IPS DF 4.7 (cell line): Measurements from ENCODE around the gene GTPBP6.

Source experiments
- DNase-seq: peaks from one replicate; pipeline ENCODE4 v3.0.0-alpha.2; 2013; ENCODE audit warnings: low spot score; ENCODE audit errors: extremely low read depth

The GTPBP6 gene, protein sequence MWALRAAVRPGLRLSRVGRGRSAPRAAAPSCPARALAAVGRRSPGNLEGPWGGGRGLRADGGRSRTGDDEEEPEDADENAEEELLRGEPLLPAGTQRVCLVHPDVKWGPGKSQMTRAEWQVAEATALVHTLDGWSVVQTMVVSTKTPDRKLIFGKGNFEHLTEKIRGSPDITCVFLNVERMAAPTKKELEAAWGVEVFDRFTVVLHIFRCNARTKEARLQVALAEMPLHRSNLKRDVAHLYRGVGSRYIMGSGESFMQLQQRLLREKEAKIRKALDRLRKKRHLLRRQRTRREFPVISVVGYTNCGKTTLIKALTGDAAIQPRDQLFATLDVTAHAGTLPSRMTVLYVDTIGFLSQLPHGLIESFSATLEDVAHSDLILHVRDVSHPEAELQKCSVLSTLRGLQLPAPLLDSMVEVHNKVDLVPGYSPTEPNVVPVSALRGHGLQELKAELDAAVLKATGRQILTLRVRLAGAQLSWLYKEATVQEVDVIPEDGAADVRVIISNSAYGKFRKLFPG

DNA sequence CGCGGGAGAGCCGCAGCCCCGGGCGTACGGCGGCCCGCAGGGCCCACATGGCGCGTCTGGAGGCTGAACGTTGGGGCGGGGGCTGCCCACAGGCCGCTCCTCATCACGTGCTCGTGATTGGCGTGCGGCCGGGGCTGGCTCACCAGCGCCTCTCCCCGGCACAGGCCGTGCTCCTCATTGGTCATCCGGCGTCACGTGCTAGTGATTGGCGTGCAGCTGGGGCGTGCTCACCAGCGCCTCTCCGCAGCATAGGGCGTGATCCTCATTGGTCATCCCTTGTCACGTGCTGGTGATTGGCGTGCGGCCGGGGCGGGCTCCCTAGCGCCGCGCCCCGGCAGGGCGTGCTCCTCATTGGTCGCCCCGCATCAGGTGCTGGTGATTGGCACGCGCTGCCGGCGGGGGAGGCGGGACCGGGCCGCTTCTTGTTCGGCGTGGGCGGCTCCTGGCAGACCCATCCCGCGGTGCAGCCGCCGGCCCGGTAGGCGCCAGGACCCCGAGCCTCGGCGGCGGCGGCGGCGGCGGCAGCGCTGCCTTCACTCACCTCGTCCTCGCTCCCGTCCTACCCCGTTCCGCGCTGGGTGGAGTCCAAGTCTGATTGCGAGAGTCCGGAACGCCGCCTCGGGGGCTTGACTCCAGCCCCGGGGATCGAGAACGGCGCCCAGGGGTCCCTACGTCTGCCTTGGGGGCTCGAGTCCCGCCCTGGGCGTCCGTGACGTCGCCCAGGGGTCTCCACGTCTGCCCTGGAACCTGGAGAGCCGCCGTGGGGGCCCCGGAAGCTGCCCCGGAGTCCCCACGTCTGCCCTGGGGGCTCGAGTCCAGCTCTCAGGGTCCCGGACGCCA, at the start of gene GTPBP6:
Gene GTPBP6 (minus strand): TSS at position 58 of the 840 bp plus-strand sequence. CDS start 9 bp downstream, at position 49.
- DNase-seq = peak; percentile 97

DNA sequence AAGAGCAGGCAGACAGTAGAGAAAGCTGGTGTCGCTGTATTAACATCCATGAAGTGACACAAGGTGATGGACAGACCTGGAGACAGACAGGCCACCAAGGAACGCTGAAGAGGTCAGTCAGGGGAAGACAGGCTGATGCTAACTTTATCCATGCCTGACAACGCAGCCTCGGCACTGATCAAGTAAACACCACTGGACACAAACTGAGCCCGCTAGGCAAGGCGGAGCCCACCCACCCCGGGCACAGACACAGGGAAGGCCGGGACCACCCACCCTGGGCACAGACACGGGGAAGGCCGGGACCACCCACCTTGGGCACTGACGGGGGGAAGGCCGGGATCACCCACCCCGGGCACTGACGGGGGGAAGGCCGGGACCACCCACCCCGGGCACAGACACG, 49.3 kb upstream of the GTPBP6 start:
- DNase-seq = no peak

DNA sequence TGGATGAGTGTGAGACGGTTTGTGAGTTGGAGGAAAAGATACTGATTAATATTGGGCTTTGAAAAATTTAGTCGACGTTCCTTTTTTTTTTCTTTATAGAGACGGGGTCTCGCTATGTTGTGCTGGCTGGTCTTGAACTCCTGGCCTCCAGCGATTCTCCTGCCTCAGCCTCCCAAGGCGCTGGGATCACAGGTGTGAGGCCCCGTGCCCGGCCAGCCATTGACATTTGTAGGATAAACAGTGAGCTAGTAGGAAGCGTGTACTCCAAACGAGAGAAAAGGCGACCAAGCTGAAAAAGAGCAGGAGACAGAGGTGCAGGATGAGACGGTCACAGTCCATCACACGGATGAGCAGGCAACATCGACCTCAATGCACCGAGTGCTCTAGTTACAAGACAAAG, 48.8 kb upstream of the GTPBP6 start:
- no peak for DNase-seq

DNA sequence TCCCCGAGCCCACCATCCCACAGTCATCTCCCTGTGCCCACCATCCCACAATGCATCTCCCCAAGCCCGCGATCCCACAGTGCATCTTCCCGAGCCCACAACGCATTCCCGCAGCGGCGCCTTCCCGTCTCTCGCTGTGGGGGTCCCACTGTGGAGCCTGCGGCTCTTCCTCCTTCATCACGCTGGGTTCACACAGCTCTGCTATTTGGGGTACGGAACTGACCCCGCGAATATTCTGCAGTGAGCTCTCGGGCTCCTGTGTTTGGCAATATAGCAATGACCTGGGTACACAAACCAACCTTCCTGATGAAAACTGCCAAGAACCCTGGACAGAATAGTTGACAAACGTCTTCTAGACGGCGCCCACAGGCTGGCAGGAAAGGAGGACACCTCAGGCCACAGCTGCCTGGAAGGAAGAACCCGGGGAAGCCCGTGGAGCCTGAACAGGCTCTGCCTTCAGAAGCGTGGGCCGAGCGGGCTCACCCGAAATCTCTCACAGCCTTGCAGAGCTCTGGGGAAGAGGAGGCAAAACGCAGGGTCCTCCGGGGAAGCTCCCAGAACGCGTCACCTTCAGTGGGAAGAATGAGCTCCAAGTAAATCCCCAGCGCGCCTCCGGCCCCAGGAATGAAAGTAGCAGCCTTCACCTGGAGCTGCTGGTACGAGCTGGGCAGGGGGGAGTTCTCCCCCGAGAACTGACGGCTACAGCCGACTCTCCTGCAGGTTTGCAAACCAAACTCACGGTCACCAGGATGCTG, 45.2 kb upstream of the GTPBP6 start:
- no peak for DNase-seq

DNA sequence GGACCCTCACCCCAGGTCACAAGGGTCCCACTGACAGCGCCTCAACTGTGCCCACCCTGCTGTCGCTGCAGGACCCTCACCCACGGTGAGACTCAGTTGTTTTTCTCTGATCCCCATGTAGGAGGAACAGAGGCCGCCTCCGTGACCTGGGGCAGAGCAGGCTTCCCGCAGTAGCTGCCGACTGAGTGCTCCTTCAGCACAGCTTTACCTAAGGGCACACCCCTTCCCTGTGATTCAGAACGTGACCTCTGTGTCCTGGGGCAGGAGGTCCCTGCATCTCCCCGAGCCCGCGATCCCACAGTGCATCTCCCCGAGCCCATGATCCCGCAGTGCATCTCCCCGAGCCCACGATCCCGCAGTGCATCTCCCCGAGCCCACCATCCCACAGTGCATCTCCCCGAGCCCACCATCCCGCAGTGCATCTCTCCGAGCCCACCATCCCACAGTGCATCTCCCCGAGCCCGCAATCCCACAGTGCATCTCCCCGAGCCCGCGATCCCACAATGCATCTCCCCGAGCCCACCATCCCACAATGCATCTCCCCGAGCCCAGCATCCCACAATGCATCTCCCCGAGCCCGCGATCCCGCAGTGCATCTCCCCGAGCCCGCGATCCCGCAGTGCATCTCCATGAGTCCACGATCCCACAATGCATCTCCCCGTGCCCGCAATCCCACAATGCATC, 44.5 kb upstream of the GTPBP6 start:
- no peak for DNase-seq

DNA sequence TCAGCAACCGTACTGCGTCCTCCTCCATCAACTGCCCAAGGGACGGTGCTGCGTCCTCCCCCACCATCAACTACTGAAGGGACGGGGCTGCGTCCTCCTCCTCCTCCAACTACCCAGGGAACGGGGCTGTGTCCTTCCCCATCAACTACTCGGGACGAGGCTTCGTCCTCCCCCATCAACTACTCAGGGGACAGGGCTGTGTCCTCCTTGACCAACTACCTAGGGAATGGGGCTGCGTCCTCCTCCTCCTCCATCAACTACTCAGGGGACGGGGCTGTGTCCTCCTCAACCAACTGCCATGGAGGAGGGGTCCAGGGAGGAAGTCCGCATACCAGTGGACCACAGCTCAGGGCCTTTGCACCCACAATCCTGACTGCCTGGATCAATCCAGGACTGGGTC, 43.8 kb upstream of the GTPBP6 start:
- DNase-seq = no peak

DNA sequence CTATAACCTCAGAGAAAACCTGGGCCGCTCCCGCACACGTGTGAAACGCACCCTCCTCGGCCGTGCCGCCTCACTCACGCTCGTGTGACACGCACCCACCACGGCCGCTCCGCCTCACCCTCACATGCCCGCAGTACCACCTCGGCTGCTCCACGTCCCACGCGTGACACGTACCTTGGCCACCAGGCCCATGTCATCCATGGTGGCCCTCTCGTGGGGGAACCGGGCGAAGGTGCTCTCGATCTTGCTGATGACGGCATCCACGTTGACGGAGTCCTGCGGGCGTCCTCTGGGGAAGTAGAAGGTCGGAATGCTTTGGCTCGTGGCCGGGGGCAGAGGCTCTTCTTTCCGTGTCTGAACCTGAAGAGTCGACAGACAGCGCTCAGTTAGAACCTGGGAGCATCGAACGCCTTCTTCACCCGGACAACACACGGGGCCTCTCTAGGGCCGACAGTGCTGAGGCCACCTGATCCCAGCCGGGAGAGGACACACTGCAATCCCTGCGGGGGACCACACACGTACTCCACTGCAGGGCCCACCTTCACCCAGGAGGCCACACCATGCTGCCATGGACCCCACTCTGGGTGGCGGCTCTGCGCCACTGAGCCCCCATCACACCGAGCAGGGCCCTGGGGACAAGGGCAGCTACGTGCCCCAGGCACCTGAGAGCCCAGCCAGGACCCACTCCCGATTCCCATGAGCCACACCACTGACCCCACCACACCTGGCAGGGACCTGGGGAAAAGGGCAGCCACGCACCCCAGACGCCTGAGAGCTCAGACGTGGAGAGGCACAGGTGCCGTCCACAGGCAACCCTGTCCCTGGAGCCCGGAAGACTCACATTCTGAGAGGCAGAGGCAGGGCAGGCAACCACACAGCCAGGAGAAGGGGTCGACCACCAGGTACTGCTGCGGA, 42.9 kb upstream of the GTPBP6 start:
- no peak for DNase-seq

DNA sequence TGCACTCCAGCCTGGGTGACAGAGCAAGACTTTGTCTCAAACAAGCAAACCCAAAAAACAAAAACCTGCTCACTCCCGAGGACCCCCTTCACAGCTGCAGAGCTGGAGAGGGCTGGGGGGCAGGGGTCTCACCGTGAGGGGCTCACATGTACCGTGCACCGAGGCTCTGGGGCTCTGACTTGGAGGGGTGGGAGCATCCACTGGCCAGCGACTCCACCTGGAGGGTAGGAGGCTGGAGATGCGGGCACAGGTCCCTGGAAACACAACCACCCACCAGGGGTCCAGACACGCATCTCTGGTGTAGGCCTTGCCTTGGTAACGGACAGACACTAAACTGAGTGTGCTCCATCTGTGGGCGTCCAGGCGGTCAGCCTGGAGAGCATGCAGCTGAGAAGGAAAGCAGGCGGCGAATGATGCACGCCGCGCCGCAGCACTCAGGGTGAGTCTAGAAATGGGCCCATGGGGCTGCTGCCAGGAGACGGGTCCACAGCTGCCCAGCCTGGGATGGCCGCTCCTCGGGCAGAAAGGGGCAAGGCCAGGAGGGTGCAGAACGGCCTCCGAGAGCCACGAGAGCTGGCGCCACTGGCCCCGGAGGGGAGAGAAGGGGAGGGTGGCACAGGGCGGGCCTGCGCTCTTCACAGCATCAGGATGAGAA, 42.0 kb upstream of the GTPBP6 start:
- DNase-seq = no peak

DNA sequence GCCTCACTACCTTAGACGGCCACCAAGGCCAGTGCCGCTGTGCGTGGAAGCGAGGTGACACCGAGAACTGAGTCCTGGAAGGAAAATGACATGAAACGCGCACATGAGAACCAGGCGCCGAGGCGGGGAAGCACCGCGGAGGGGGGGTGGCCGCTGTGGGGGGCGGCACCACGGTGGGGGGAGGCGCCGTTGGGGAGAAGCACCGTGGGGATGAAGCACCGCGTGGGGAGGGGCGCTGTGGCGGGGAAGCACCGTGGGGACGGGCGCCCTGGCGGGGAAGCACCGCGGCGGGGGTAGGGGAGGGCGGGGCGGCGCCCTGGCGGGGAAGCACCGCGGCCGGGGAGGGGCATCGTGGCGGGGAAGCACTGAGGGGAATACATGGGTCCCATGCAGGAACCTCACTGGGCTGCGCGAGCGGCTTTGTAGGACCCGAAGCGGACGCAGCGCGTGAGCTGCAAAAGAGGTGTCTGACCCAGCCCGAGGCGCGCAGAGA, 40.1 kb upstream of the GTPBP6 start:
- no peak for DNase-seq

DNA sequence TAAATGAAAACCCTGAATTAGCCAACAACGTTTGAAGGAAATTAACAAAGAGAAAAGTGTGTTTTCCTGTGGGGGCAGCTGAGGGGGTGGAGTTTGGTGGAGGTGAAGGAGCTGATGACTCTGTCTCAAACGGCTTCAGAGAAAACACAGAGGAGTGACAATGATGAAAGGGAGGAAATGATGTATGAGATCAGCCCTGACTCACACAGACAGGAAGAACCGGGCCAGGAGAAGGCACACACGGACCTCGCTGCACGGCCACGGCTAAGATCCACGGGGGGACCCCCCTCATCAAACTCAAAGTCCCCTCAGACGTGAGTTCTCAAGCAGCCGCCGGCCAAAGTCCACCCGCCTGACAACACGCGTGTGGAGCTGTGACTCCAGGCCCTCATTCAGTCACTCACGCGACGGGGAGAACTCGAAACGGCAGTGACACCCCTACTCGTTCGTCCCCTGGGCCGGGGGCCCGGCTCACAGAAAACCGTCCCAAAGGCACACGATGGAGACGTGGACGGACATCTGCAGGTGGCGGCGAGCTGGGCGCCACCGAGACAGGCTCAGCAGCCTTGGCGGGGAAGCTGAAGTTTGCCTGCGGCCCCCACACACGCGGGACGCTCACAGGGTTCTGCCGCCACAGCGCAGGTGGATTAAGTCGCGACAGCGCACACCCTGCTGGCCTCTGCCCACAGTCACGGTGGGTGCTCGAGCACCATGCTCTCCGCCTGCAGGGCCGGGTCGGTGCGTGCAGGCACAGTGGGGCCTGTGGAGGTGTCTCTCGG, 39.3 kb upstream of the GTPBP6 start:
- DNase-seq = no peak

DNA sequence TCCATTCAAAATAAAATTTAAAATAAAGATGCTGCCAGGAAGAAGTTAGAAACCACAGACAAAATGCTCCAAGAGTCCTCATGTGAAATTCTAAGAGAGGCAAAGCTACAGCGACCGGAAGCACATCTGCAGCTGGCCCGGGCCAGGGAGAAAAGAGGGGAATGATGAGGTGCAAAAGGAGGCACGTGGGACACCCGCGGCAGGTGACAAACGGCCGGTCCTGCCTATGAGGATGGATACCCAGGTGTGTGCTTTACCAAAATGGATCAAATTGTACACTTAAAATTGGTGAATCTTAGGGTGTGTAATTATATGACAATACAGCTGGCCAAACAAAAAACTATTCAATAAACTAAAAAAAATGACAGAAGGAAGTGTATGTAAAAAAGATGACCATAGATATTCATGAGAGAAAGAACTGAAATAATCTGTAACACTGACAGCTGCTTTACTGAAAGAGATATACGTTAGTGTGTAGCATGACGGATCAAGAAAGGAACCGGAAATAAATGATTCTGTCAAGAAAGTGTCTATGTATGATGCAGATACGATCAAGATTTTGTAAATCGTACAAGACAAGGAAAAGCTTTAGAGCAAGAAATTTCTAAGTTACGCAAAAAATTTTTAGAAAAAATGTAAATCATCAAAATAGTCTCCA, 38.6 kb upstream of the GTPBP6 start:
- DNase-seq = no peak

DNA sequence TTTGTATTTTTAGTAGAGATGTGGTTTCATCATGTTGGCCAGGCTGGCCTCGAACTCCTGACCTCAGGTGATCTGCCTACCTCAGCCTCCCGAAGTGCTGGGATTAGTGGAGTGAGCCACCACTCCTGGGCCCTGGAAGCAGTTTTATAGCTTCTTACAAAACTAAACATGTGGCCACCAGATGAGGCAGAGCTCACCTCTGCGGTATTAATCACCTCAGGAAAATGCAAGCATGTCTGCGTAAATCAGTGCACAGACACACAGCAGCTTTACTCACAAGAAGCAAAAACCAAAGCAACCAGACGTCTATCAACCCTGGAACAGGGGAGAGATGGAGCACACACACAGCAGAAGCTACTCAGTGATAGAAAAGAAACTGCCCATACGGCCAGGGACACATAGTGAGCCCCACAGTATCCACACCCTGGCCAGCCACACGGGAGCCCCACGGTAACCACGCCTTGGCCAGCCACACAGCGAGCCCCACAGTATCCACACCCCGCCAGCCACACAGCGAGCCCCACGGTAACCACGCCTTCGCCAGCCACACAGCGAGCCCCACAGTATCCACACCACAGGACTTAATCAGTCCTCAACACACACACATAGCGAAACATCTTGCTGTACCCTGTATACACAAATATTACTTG, 37.9 kb upstream of the GTPBP6 start:
- DNase-seq = no peak

DNA sequence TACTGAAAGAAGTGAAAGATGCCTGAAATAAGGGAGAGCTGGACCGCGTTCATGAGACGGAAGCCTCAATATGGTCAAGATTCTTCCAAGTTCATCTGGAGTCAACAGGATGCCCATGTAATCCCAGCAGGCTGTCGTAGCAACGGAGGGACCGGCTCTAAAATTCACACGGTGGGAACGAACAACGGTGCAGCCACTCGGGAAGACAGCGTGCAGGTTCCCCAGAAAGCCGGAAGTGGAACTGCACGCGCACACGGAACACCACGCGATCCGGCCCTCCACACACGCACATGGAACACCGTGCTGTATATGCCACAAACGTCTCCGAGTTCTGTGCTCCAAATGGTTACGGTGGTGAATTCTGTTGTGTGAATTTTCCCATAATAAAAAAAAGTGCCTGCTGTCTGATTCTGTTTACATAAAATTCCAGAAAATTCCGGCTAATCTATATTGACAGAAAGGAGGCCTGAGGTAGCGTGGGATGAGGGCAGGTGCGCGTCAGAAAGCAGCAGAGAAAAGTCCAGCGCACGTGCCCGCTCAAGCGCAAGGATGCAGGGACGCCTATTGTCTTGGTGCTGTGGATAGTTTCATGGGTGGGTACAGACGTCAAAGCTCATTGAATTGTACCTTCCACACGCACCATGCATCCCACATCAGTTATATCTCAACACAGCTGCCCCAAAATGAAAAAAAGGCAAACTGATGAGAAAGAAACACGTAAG, 36.9 kb upstream of the GTPBP6 start:
- DNase-seq = no peak

DNA sequence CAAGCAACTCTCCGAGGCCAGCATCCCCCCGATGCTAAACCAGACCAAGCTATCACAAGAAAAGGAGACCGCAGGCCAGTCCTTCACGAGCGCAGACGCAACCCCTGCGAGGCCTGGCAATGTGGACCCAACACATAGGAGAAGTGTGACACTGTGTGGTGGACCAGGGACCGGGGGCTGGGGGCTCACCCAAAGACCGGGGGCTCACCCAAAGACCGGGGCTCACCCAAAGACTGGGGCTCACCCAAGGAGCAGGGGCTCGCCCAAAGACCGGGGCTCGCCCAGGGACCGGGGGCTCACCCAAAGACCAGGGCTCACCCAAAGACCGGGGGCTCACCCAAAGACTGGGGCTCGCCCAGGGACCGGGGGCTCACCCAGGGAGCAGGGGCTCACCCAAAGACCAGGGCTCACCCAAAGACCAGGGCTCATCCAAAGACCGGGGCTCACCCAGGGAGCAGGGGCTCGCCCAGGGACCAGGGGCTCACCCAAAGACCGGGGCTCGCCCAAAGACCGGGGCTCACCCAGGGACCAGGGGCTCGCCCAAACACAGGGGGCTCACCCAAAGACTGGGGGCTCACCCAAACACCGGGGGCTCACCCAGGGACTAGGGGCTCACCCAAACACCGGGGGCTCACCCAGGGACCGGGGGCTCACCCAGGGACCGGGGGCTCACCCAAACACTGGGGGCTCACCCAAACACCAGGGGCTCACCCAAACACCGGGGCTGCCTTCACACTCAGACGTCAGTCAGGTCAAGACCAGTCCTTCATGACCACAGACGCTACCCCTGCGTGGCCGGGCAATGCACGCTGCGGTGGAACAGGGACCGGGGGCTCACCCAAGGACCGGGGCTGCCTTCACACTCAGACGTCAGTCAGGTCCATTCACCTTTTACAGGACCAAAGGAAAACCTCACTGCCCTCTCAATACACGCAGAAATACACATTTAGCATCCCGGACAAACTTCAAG, 35.3 kb upstream of the GTPBP6 start:
- DNase-seq = no peak

DNA sequence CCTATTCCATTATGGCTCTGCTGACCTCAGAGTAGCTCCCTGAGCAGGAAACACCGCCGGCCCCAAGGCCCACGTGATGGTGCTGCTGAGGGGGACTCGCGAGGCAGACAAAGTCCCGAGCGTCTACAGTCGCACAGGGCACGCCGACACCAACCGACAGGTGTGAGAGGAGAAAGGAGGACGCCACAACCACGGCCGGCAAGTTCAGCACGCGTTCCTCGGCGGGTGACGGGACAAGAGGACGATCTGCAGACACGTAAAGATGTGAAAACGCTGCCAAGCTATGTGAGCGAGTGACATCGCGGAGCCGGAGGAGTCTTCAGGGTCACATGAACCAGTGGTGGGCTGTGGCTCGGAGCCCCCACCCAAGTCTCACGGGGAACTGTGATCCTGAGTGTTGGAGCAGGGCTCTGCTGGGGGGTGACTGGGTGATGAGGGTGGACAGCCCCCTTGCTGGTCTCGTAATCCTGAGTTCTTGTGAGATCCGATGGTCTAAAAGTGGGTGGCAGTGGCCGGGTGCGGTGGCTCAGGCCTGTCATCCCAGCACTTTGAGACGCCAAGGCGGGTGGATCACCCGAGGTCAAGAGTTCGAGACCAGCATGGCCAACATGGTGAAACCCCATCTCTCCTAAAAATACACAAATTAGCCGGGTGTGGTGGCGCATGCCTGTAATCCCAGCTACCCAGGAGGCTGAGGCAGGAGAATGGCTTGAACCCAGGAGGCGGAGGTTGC, 34.2 kb upstream of the GTPBP6 start:
- no peak for DNase-seq
